Endothelial cell of umbilical vein (primary cell): ENCODE results near the gene RHOF. TPM values are rescaled to one million over a fixed set of nuclear protein-coding genes. Genes with fewer than 3 reads are reported as not detected.

Experiments used
- BruUV-seq: library from RNA; stranded (reverse); fragments of 400-500 nt; replicated peaks from 2 replicates; lab custom pipeline; 2021; lab: Mats Ljungman, UMichigan
- CTCF ChIA-PET: fragments of 300-600, 350-600 bp; sonication (Branson Sonifier 250); formaldehyde crosslinking; loops from one replicate; lab custom pipeline; 2021; ENCODE audit warnings: antibody characterized with exemption, inconsistent platforms; lab: Charles Lee
- POLR2A ChIA-PET: fragments of 300-600, 350-600 bp; sonication (Branson Sonifier 250); formaldehyde crosslinking; loops from one replicate; lab custom pipeline; 2021; ENCODE audit warnings: antibody characterized with exemption, inconsistent platforms; lab: Charles Lee
- DNase-seq: peaks from one replicate; pipeline ENCODE4 v3.0.0-alpha.2; 2011; ENCODE audit warnings: low read depth, low spot score
- FAIRE-seq: peaks from 2 replicates; lab custom pipeline; 2011; peaks lifted over from hg19 to GRCh38; lab: Jason Lieb, UNC
- H2AFZ ChIP-seq: 2 replicates; pipeline ENCODE4 v1.6.0; 2012; ENCODE audit warnings: low read depth, low read length, control low read depth, inconsistent platforms
- H3K27ac ChIP-seq: 2 replicates; pipeline ENCODE4 v1.5.1; 2011; ENCODE audit warnings: low read depth, mild to moderate bottlenecking, control low read depth, low read length, moderate library complexity; ENCODE audit not compliant: insufficient read depth
- H3K27me3 ChIP-seq, 2 experiments: 2 replicates each; pipeline versions ENCODE4 v1.6.0 to v1.6.1; 2011; ENCODE audit warnings: low read length in 2 of 2, mixed read lengths in 1 of 2; ENCODE audit not compliant: control insufficient read depth in 2 of 2, insufficient read depth in 2 of 2
- H3K36me3 ChIP-seq, 2 experiments: 2 replicates in 1 of 2; 3 replicates in 1 of 2; pipeline ENCODE4 v1.5.1; 2011; ENCODE audit warnings: low read length in 2 of 2, mild to moderate bottlenecking in 1 of 2, moderate library complexity in 1 of 2; ENCODE audit not compliant: control insufficient read depth in 2 of 2, insufficient read depth in 2 of 2; ENCODE audit errors: extremely low read depth in 1 of 2
- H3K4me1 ChIP-seq: 3 replicates; pipeline ENCODE4 v1.5.1; 2011; ENCODE audit warnings: mild to moderate bottlenecking, low read length; ENCODE audit not compliant: control insufficient read depth, insufficient read depth; ENCODE audit errors: extremely low read depth
- H3K4me2 ChIP-seq: 2 replicates; pipeline ENCODE4 v1.6.1; 2011; ENCODE audit warnings: low read length, control low read depth, mixed read lengths; ENCODE audit not compliant: insufficient read depth
- H3K4me3 ChIP-seq, 3 experiments: fragments of 200-600 bp in 1 of 3; sonication (generic), shearing (Covaris generic) in 1 of 3; replicated peaks in 1 of 3; 2 replicates each; pipeline ENCODE4 v1.5.1; 2011 to 2016; ENCODE audit warnings: control low read depth in 3 of 3, low read length in 3 of 3, mild to moderate bottlenecking in 2 of 3, inconsistent platforms in 1 of 3, low read depth in 1 of 3, moderate library complexity in 1 of 3; ENCODE audit not compliant: insufficient read depth in 1 of 3
- H3K79me2 ChIP-seq: 2 replicates; pipeline ENCODE4 v1.6.0; 2012; ENCODE audit warnings: low read length, inconsistent platforms; ENCODE audit not compliant: control insufficient read depth, insufficient read depth
- H3K9ac ChIP-seq: replicated peaks from 2 replicates; pipeline ENCODE3; 2011; ENCODE audit warnings: low read length, control low read depth; ENCODE audit not compliant: insufficient read depth; ENCODE audit errors: extremely low read depth
- H3K9me1 ChIP-seq: replicated peaks from 3 replicates; pipeline ENCODE4 v1.6.0; 2011; ENCODE audit warnings: mild to moderate bottlenecking, low read length; ENCODE audit not compliant: control insufficient read depth, insufficient read depth; ENCODE audit errors: extremely low read depth
- H3K9me3 ChIP-seq: replicated peaks from 2 replicates; pipeline ENCODE4 v1.5.1; 2012; ENCODE audit warnings: low read length, inconsistent platforms; ENCODE audit not compliant: control insufficient read depth, insufficient read depth
- H4K20me1 ChIP-seq: replicated peaks from 2 replicates; pipeline ENCODE3; 2011; ENCODE audit warnings: mild to moderate bottlenecking, low read length; ENCODE audit not compliant: control insufficient read depth, insufficient read depth; ENCODE audit errors: extremely low read depth
- EZH2 ChIP-seq: IDR thresholded peaks from 2 replicates; pipeline ENCODE4 v1.6.1; 2012; ENCODE audit warnings: borderline replicate concordance, low read depth, mild to moderate bottlenecking, moderate library complexity, low read length, inconsistent platforms; ENCODE audit not compliant: severe bottlenecking
- FOS ChIP-seq: IDR thresholded peaks from 2 replicates; pipeline ENCODE4 v1.6.1; 2011; ENCODE audit warnings: mild to moderate bottlenecking, low read length, moderate library complexity, borderline replicate concordance; ENCODE audit not compliant: insufficient read depth
- GATA2 ChIP-seq: IDR thresholded peaks from 2 replicates; pipeline ENCODE4 v1.7.0; 2011; ENCODE audit warnings: low read depth, mild to moderate bottlenecking, moderate library complexity, mixed read lengths, low read length; ENCODE audit not compliant: insufficient read length, insufficient read depth
- JUN ChIP-seq: IDR thresholded peaks from 2 replicates; pipeline ENCODE4 v1.6.1; 2011; ENCODE audit warnings: borderline replicate concordance, low read depth; ENCODE audit not compliant: insufficient read length, insufficient read depth
- MYC ChIP-seq: IDR thresholded peaks from one replicate; pipeline ENCODE4 v1.6.1; 2011; ENCODE audit warnings: mild to moderate bottlenecking, low read depth, low read length
- POLR2A ChIP-seq: IDR thresholded peaks from 2 replicates; pipeline ENCODE4 v1.6.1; 2012; ENCODE audit warnings: low read depth, mild to moderate bottlenecking, control low read depth, low read length
- POLR2AphosphoS5 ChIP-seq: IDR thresholded peaks from 2 replicates; pipeline ENCODE4 v1.6.1; 2012; ENCODE audit warnings: low read depth, mild to moderate bottlenecking, control low read depth, low read length, moderate library complexity; ENCODE audit not compliant: insufficient read depth
- dilution Hi-C: fragments of 300-500 bp; cut with MboI; formaldehyde crosslinking; loops from one replicate; pipeline ENCODE4 v1.15.0; 2019; ENCODE audit warnings: low sequenced_read_pairs; ENCODE audit not compliant: extremely low pct_ligation_motif_present
- intact Hi-C: fragments of 100-400 bp; cut with micrococcal nuclease; formaldehyde crosslinking; loops from one replicate; pipeline ENCODE4 v1.10.0; 2022
- polyA plus RNA-seq, 4 experiments: library from polyadenylated mRNA; depleted of rRNA in 3 of 4; stranded (reverse) in 3 of 4; unstranded in 1 of 4; fragments of >200 nt; gene quantifications; 2 replicates each; pipeline versions ENCODE4 v1.2.1 to v1.2.3, GENCODE V29; 2011 to 2012; ENCODE audit warnings: missing spikeins in 1 of 4
- total RNA-seq: library from RNA; stranded (reverse); gene quantifications from 2 replicates; pipeline ENCODE4 v1.2.3, GENCODE V29; 2021
- TF ChIP-seq, protein P1 (sequence below): IDR thresholded peaks from 2 replicates; pipeline ENCODE4 v1.6.1; 2011; ENCODE audit not compliant: insufficient read depth, insufficient read length
- TF ChIP-seq, protein P2 (sequence below), 2 donors: IDR thresholded peaks; 1 replicate in 1 of 2; 2 replicates in 1 of 2; pipeline ENCODE4 v1.5.1; 2011; ENCODE audit warnings: low read length in 2 of 2, mild to moderate bottlenecking in 2 of 2, moderate library complexity in 2 of 2, control low read depth in 1 of 2, inconsistent platforms in 1 of 2, low read depth in 1 of 2; ENCODE audit not compliant: insufficient read depth in 1 of 2; ENCODE audit errors: extremely low read depth in 1 of 2

RHOF gene
- total and polyA plus RNA-seq, 2 donors (not counting 3 experiments of a cell fraction or from before 2014, with no cell fraction given): 9.3 to 22.3 TPM

DNA sequence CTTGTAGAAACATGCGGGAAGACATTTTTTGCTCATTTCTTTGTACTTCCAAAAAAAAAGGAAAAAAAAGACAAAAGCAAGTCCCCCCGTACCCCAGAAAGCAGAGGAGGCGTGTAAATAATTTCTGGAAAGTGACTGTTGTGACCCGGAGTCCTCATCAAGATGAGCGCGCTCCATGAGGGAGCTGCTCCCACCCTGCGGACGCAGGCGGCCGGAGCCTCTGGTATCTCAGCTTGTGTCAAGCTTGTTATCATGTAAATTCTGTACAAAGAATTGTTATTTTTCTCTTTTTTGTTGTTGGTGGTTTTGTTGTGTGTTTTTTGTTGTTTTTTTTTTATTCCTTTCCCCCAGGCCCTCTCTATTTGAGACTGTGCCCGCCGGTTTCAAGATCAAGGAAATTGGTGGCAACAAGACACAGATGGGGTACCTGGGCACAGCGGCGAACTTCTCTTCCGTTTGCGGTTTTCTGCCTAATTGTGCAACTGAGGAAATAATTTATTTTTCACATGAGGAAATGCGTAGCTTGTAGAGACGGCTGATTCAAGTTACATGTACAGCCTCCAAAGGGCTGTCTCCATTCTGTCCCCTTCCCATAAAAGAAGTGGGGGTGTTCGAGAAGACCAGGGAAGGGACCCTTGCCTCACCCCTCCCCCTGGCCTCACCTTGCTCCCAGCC lies 38.2 kb upstream of the RHOF start:
- no peaks in the 10 kb centered on the region for H3K9me3 ChIP-seq
- TF ChIP-seq JUN (no peak), FOS (no peak), MYC (no peak)
- TF ChIP-seq, protein P1, sequence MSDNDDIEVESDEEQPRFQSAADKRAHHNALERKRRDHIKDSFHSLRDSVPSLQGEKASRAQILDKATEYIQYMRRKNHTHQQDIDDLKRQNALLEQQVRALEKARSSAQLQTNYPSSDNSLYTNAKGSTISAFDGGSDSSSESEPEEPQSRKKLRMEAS: no peak
- no TSS peak for BruUV-seq

DNA sequence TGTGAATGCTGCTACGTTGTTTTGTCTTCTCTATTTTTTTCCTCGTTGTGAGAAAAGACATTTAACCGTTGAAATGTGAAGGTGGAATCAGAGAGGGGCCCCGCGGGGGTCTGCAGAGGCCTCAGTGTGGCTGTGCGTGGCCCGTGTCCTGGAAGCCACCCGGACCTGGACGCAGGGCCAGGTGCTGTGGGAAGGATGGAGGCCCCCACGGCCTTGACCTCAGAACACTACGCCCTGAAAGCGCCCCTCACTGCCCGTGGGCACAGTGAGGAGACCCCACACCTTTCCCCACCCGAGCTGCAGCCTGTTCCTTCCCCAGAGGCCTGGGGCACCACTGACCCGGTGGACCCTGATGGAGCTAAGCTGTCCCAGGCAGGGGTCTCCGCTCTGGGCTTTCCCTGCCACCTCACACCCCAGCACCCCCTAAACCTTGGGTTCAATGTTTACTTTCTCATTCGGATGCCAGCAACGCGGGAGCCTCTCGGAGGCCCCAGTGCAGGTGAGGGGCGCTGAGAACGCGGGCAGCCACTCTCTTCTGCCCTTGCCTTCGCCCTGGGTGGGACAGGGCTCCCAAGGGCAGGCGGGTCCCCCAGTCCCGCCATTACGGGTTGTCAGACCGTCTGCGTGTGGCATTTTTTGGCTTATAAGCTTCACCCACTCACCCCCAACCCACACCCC lies 37.2 kb upstream of the RHOF start:
- intact Hi-C loops: loop anchor here (2.0 kb wide), 1 partner anchor 16 kb away; no protein-coding TSS in a partner anchor
- Histone ChIP-seq H3K27me3 (no peaks in the 10 kb centered on the region), H3K9me3 (no peaks in the 10 kb centered on the region), H3K4me1 (no peaks in the 10 kb centered on the region), H3K36me3 (peaks cover 12 to 37% of the 10 kb centered on the region in 2 experiments), H4K20me1 (no peaks in the 10 kb centered on the region), H3K27ac (no peak overlapping the region), H3K4me2 (no peak overlapping the region), H3K79me2 (no peaks in the 10 kb centered on the region), H2AFZ (no peak overlapping the region), H3K9me1 (no peaks in the 10 kb centered on the region), H3K9ac (no peak overlapping the region), H3K4me3 (no peak overlapping the region)
- BruUV-seq: TSS peak; percentile 42
- CTCF ChIA-PET: no interaction called here
- dilution Hi-C loops: no loop called here
- POLR2A ChIA-PET: no interaction called here
- no peak for DNase-seq
- TF ChIP-seq POLR2AphosphoS5 (no peak), FOS (no peak), EZH2 (no peak), GATA2 (no peak), MYC (no peak), POLR2A (no peak), JUN (no peak)
- TF ChIP-seq, protein P1: no peak
- TF ChIP-seq, protein P2, sequence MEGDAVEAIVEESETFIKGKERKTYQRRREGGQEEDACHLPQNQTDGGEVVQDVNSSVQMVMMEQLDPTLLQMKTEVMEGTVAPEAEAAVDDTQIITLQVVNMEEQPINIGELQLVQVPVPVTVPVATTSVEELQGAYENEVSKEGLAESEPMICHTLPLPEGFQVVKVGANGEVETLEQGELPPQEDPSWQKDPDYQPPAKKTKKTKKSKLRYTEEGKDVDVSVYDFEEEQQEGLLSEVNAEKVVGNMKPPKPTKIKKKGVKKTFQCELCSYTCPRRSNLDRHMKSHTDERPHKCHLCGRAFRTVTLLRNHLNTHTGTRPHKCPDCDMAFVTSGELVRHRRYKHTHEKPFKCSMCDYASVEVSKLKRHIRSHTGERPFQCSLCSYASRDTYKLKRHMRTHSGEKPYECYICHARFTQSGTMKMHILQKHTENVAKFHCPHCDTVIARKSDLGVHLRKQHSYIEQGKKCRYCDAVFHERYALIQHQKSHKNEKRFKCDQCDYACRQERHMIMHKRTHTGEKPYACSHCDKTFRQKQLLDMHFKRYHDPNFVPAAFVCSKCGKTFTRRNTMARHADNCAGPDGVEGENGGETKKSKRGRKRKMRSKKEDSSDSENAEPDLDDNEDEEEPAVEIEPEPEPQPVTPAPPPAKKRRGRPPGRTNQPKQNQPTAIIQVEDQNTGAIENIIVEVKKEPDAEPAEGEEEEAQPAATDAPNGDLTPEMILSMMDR (IDR thresholded peaks at IDR 0.05; ENCODE audit: extremely low read depth in 1 of 2, insufficient read depth in 1 of 2, low read depth in 1 of 2, low read length in 2 of 2): no peak
- no peak for FAIRE-seq

More for the DNA sequence above, 38.2 kb upstream of the RHOF start:
- H3K4me2 ChIP-seq: no peak overlapping the region
- dilution Hi-C loops (no loop called here), intact Hi-C loops (loop anchor here (2.0 kb wide), 1 partner anchor 17 kb away; no protein-coding TSS in a partner anchor)
- ChIA-PET CTCF (no interaction called here), POLR2A (interaction anchor here (0.6 kb wide), 1 partner anchor 336 kb away, joined by 10 read pairs; no protein-coding TSS in a partner anchor)
- no peaks in the 10 kb centered on the region for H3K27me3 ChIP-seq
- DNase-seq (no peak), FAIRE-seq (no peak)
- no peak overlapping the region for H3K4me3 ChIP-seq
- no peaks in the 10 kb centered on the region for H4K20me1 ChIP-seq
- no peak overlapping the region for H2AFZ ChIP-seq
- no peaks in the 10 kb centered on the region for H3K9me1 ChIP-seq
- no peak overlapping the region for H3K27ac ChIP-seq
- H3K36me3 ChIP-seq: peaks cover 12 to 36% of the 10 kb centered on the region in 2 experiments
- no peak overlapping the region for H3K9ac ChIP-seq
- H3K79me2 ChIP-seq: no peaks in the 10 kb centered on the region
- H3K4me1 ChIP-seq: no peaks in the 10 kb centered on the region
